H7 (cell line): ENCODE results near the gene FAM209B. TPM values are rescaled to one million over a fixed set of nuclear protein-coding genes. Genes with fewer than 3 reads are reported as not detected.

ENCODE experiments used
- total RNA-seq: library from RNA; depleted of rRNA; stranded (reverse); fragments of >200 nt; shearing (Covaris generic); gene quantifications from 2 replicates; pipeline ENCODE4 v1.2.3, GENCODE V29; 2014; rRNA removed

FAM209B gene
- total RNA-seq, 1 experiment from 2014 or later, result 0.59 TPM

Other genes with a start within 250 kb of the FAM209B start
- 19.1 and 23.9 TPM in 2 replicates for gene FAM210B, start 174.3 kb upstream of the FAM209B start, total RNA-seq
- 158 and 160 TPM in 2 replicates for gene AURKA, start 141.0 kb upstream of the FAM209B start, total RNA-seq
- gene CSTF1, start 140.6 kb upstream of the FAM209B start, total RNA-seq, result 71.1 and 100 TPM in 2 replicates
- not detected in 2 replicates for gene CASS4, start 121.0 kb upstream of the FAM209B start, total RNA-seq
- 59.7 and 60.8 TPM in 2 replicates for gene RTF2, start 64.6 kb upstream of the FAM209B start, total RNA-seq
- gene FAM209A, start 8.5 kb upstream of the FAM209B start, total RNA-seq, result 0.45 TPM in 1 of 2 replicates, not detected in the other
- 23.6 and 38.4 TPM in 2 replicates for gene TFAP2C, start 96.1 kb downstream of the FAM209B start, total RNA-seq